AG09319 (cell line): ENCODE measurements around the gene PPP2R2B.

Experiments used
- DNase-seq: peaks from one replicate; pipeline ENCODE4 v3.0.0-alpha.2; 2010; ENCODE audit warnings: low read depth; ENCODE audit errors: extremely low read depth
- CTCF ChIP-seq: IDR thresholded peaks from 2 replicates; pipeline ENCODE4 v1.5.1; 2011; ENCODE audit warnings: low read depth, mild to moderate bottlenecking, inconsistent platforms, low read length, moderate library complexity

The PPP2R2B gene

GRCh38 chr5:146910239-146910638 lies 31.7 kb upstream of the PPP2R2B start:
- no peak for DNase-seq
- no peak for TF ChIP-seq CTCF

GRCh38 chr5:146909255-146910068 lies 30.9 kb upstream of the PPP2R2B start:
- no peak for DNase-seq
- no peak for TF ChIP-seq CTCF

- no peak for TF ChIP-seq CTCF
- DNase-seq: no peak
These were observed 28.2 kb upstream of the PPP2R2B start for GRCh38 chr5:146906803-146907202.

- no peak for DNase-seq
- no peak for TF ChIP-seq CTCF
These were observed 26.3 kb upstream of the PPP2R2B start for GRCh38 chr5:146904890-146905289.

- no peak for TF ChIP-seq CTCF
- DNase-seq: no peak
These were observed 25.2 kb upstream of the PPP2R2B start for GRCh38 chr5:146903789-146904188.

GRCh38 chr5:146902471-146902870 lies 23.9 kb upstream of the PPP2R2B start:
- no peak for DNase-seq
- TF ChIP-seq CTCF: no peak

GRCh38 chr5:146897061-146897460 lies 18.5 kb upstream of the PPP2R2B start:
- TF ChIP-seq CTCF: no peak

More at GRCh38 chr5:146897061-146897460, 18.5 kb upstream of the PPP2R2B start:
- no peak for DNase-seq
